ENCODE data around the gene PET100. TPM values are rescaled to one million over a fixed set of nuclear protein-coding genes. Genes with fewer than 3 reads are reported as not detected.

Gene PET100
- polyA plus RNA-seq, 1 donor from 2014 or later: 105 TPM

- peaks cover 6% of the 10 kb centered on the region for H3K79me2 ChIP-seq (replicated peaks; ENCODE audit: insufficient read depth, low read length)
- no peaks in the 10 kb centered on the region for H3K9me3 ChIP-seq (ENCODE audit: low read length)
- no peaks in the 10 kb centered on the region for H3K27me3 ChIP-seq (ENCODE audit: insufficient read depth, low read depth, low read length)
- no peaks in the 10 kb centered on the region for H4K20me1 ChIP-seq (ENCODE audit: insufficient read depth)
- H3K36me3 ChIP-seq (ENCODE audit: insufficient read depth, low read length): no peaks in the 10 kb centered on the region
- H3K4me3 ChIP-seq (ENCODE audit: low read length): no peak overlapping the region
- no peak for TF ChIP-seq MXI1 (conservative IDR thresholded peaks at IDR 0.05; ENCODE audit: poor library complexity, severe bottlenecking)
- no peak for TF ChIP-seq TAF1 (IDR thresholded peaks at IDR 0.05; ENCODE audit: low read depth)
- no peak for TF ChIP-seq EZH2 (IDR thresholded peaks at IDR 0.05; ENCODE audit: borderline replicate concordance, insufficient read depth, low read length, poor library complexity, severe bottlenecking)
- no peak for TF ChIP-seq RAD21 (conservative IDR thresholded peaks at IDR 0.05)
- TF ChIP-seq REST (IDR thresholded peaks at IDR 0.05; ENCODE audit: borderline replicate concordance): no peak
- TF ChIP-seq SMC3 (conservative IDR thresholded peaks at IDR 0.05; ENCODE audit: poor library complexity): no peak
- TF ChIP-seq EP300 (conservative IDR thresholded peaks at IDR 0.05; ENCODE audit: poor library complexity, severe bottlenecking): no peak
- TF ChIP-seq POLR2AphosphoS5 (IDR thresholded peaks at IDR 0.05): no peak
- TF ChIP-seq CTCF (IDR thresholded peaks at IDR 0.05; ENCODE audit: poor library complexity, severe bottlenecking): no peak
- no peaks in the 10 kb centered on the region for H3K9me2 ChIP-seq (ENCODE audit: insufficient read depth, low read length)
- H3K27ac ChIP-seq (ENCODE audit: low read length): no peak overlapping the region
- no peak overlapping the region for H3K9ac ChIP-seq (ENCODE audit: low read length)
- no peak overlapping the region for H2AFZ ChIP-seq (ENCODE audit: low read depth, low read length)
- H3K4me2 ChIP-seq (ENCODE audit: low read length): no peak overlapping the region
- H3F3A ChIP-seq (ENCODE audit: insufficient read depth, low read length, poor library complexity, severe bottlenecking): no peaks in the 10 kb centered on the region
Observed at GRCh38 chr19:7676376-7676775, 46.8 kb downstream of the PET100 start.

GRCh38 chr19:7676854-7677253, 47.3 kb downstream of the PET100 start, which contains the start of gene MCEMP1:
Gene MCEMP1, plus strand, starts transcription at chr19:7677090. Its CDS starts 31 bp downstream, at chr19:7677121.
- H3K27ac ChIP-seq (ENCODE audit: low read length): no peak within 1 kb of the TSS
- TF ChIP-seq TAF1 (IDR thresholded peaks at IDR 0.05; ENCODE audit: low read depth) (no peak), MXI1 (conservative IDR thresholded peaks at IDR 0.05; ENCODE audit: poor library complexity, severe bottlenecking) (no peak), CTCF (IDR thresholded peaks at IDR 0.05; ENCODE audit: poor library complexity, severe bottlenecking) (no peak), EP300 (conservative IDR thresholded peaks at IDR 0.05; ENCODE audit: poor library complexity, severe bottlenecking) (no peak)

More at GRCh38 chr19:7676854-7677253, 47.3 kb downstream of the PET100 start, which contains the start of gene MCEMP1:
- Histone ChIP-seq H3K27me3 (ENCODE audit: insufficient read depth, low read depth, low read length) (no peaks in the 10 kb centered on the region), H3K4me3 (ENCODE audit: low read length) (no peak within 1 kb of the TSS), H2AFZ (ENCODE audit: low read depth, low read length) (no peak within 1 kb of the TSS), H3K4me2 (ENCODE audit: low read length) (no peak within 1 kb of the TSS), H3K9me3 (ENCODE audit: low read length) (no peaks in the 10 kb centered on the region), H3K79me2 (replicated peaks; ENCODE audit: insufficient read depth, low read length) (peaks cover 8% of the 10 kb centered on the region), H3K9me2 (ENCODE audit: insufficient read depth, low read length) (no peaks in the 10 kb centered on the region), H3F3A (ENCODE audit: insufficient read depth, low read length, poor library complexity, severe bottlenecking) (no peaks in the 10 kb centered on the region), H4K20me1 (ENCODE audit: insufficient read depth) (no peaks in the 10 kb centered on the region), H3K9ac (ENCODE audit: low read length) (no peak within 1 kb of the TSS), H3K36me3 (ENCODE audit: insufficient read depth, low read length) (no peaks in the 10 kb centered on the region)

Data from neural cell (in vitro differentiated cells).